GM18519 (cell line): ENCODE data around the gene ZSCAN10.
"Not testable (repeated sequence)": the region's sequence is repeated elsewhere in the genome, so short reads cannot be mapped to it uniquely, and the experiment has no call there.

ENCODE experiments used
- ATAC-seq: cut with Tn5 transposase; IDR thresholded peaks from one replicate; pipeline ENCODE4 v1.9.1; 2021; ENCODE audit warnings: mild to moderate bottlenecking, moderate library complexity; ENCODE audit not compliant: unreplicated experiment, low FRiP score

Gene ZSCAN10

GRCh38 chr16:3098459-3099394, at the start of gene ZSCAN10:
TSS of gene ZSCAN10 (minus strand) at chr16:3099294. CDS start at chr16:3092937, 6,357 bp downstream.
- no peak for ATAC-seq

DNA sequence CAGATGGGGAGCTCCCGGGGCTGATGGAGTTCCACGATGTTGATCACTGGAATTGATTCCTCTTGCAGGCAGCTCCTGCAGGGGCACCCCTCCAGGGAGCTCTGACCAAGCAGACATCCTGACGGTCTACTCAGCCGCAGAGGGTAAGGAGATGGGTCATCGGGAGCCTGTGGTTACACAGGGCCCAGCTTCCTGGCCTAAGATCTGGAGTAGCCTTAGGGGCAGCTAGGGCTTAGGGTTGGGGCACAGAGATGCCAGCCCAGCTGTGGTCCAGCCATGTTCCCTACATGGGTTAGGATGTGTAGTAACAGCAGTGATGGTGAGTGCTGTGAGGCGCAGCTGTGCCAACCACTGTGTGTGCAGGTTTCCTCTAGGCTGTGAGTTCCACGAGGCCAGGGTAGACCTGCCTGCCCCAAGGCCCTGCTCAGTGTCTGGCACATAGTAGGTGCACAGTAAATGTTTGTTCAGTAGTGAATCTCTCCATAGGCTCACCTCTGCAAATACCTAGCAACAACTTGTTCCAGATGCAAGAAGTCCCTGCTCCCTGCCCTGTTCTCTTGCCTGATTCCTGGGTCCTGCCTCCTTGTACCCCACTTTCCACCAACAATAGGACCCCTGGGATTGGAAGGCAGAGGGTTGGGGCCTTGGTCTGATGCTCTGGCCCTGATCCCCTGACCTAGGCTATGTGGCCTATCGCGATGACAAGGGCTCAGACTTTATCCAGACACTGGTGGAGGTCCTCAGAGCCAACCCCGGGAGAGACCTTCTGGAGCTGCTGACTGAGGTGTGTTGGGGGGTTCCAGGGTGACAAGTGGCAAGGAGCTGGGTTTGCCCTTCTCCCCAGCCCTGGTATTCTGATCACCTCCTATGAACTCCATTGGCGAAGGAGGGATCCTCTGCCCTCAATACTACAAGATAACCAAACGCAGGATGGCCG, 49.4 kb upstream of the ZSCAN10 start:
- ATAC-seq: no peak

- no peak for ATAC-seq
Measured at GRCh38 chr16:3147757-3148104, 48.6 kb upstream of the ZSCAN10 start.

DNA sequence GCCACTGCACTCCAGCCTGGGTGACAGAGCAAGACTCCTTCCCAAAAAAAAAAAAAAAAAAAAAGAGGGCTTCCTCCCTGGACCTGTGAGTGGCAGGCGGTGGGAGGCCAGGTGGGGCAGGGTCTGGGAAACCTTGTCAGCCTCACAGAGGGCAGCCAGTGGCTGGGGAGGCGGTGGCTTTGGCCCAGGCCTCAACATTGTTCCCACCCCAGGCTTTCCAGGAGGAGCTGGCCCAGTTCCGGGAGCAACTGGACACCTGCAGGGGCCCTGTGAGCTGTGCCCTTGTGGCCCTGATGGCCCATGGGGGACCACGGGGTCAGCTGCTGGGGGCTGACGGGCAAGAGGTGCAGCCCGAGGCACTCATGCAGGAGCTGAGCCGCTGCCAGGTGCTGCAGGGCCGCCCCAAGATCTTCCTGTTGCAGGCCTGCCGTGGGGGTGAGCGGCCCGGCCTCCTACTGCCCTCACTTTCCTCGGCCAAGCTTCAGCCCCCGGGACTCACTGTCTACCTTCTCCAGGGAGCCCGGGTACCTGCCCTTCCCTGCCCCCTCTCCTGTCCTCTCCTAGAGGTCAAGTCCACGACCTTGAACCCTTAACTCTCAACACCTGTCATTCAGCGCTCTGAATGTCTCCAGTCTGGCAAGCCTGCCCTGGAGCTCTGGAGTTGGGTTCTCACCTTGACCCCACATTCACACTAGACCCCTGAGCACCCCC, 48.1 kb upstream of the ZSCAN10 start:
- ATAC-seq: no peak

GRCh38 chr16:3145660-3146059, 46.6 kb upstream of the ZSCAN10 start:
- ATAC-seq: no peak

DNA sequence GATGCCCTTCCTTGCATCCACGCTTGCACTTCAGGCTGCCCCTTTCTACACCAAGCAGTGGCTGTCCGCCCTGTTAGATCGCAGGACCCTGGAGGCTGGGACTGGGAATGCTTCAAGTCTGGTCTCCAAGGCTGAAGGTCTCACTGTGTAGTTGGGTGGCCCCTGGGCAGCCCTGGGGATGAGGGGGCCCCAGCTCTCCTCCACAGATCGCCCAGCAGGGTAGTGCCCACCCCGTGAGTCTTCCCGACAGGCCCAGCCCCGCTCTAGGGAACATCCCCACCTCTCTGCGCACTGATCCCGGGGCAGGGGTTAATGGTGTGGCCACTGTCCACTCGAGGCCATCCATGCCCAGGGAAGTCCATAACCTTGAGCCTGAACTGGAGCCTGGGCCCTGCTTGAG, 46.1 kb upstream of the ZSCAN10 start:
- ATAC-seq: no peak

DNA sequence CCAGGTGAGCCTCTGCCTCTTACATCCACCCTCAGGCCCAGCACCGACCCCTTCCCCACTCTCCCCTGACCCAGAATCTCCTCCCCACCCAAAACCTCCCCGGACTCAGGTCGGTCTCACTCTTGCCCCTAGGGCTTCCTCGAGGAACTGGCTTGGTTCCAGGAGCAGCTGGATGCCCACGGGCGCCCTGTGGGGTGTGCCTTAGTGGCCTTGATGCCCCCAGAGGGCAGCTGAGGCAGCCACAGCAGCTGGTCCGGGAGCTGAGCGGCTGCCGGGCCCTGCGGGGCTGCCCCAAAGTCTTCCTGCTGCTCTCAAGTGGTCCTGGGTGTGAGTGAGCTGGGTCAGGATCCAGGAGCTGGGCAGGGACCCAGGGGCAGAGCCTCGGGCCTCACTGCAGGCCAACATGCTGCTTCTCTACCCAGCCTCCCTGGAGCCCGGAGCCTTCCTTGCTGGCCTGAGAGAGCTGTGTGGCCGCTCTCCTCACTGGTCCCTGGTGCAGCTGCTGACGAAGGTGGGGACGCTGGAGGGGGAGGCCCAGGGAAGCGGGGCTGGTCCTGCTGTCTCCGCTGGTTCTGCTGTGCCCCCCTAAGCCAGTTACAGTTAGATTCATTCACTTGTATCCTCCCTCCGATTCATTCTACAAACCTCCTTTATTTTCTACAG, 45.4 kb upstream of the ZSCAN10 start:
- no peak for ATAC-seq

DNA sequence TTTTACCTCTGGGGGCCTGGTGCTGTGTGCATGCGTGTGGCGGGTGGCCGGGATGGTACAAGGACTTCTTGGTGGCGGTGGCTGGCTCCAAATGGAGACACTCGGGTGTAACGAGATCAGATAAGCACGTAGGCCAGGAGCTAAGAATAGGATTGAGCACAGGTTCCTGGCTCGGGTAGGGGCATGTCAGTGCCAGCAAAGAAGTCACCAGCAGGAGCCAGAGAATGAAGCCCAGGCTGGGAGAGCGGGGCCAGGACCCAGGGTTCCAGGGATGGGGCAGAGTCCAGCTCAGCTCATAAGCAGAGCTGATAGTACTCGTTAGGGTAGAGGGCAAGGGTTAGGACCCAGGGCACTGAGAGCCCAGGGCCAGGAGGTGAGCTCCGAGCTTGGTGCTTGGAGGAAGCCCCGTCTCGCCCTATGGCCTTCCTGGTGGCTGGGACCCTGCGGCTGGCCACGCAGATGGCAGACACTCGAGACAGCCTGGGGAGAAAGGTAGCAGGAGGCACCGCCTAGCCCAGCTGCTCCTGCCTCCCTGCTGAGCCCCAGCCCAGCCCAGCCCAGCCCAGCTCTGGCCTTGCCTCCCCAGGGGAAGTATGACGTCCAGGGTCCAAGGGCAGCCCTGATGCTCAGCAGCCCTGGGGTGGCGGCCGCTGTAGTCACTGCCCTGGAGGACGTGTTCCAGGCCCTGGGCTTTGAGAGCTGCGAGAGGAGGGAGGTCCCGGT, 44.7 kb upstream of the ZSCAN10 start:
- no peak for ATAC-seq

- ATAC-seq: no peak
Measured at GRCh38 chr16:3143189-3143588, 44.1 kb upstream of the ZSCAN10 start.

DNA sequence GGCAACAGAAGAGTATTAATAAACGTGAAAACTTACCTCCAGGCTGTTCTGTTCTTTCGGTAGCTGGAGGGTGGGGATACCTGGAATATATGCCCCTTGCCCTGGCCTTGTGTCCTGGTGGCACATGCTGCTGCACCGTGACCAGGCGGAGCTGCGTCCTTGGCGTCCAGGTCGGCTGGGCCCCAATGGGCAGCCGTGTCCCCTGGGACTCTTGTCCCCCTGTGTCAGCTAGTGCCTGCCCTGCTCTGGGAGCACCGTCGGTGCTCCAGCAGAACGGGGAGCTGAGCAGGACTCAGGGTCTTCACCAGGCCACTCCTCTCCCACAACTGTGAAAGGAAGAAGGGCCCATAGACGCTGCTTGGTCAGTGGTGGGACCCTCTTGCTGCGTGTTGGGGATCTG, 43.7 kb upstream of the ZSCAN10 start:
- no peak for ATAC-seq

DNA sequence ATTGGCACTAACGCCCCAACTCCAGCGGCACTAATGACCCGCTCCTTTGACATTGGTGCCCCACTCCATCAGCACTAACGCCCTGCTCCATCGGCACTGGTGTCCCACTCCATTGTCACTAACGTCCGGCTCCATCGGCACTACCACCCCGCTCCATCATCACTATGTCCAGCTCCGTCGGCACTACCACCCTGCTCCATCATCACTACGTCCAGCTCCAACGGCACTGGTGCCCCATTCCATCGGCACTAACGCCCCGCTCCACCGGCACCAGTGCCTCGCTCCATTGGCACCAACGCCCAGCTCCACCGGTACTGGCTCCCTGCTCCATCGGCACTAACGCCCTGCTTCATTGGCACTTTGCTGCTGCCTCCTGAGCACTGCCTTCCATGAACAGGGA, 43.2 kb upstream of the ZSCAN10 start:
- ATAC-seq: no peak

- no peak for ATAC-seq
Measured at GRCh38 chr16:3141781-3142311, 42.8 kb upstream of the ZSCAN10 start.

GRCh38 chr16:3140603-3141427, 41.7 kb upstream of the ZSCAN10 start:
- ATAC-seq: no peak

- ATAC-seq: not testable (repeated sequence)
Measured at GRCh38 chr16:3139561-3139960, 40.5 kb upstream of the ZSCAN10 start.

DNA sequence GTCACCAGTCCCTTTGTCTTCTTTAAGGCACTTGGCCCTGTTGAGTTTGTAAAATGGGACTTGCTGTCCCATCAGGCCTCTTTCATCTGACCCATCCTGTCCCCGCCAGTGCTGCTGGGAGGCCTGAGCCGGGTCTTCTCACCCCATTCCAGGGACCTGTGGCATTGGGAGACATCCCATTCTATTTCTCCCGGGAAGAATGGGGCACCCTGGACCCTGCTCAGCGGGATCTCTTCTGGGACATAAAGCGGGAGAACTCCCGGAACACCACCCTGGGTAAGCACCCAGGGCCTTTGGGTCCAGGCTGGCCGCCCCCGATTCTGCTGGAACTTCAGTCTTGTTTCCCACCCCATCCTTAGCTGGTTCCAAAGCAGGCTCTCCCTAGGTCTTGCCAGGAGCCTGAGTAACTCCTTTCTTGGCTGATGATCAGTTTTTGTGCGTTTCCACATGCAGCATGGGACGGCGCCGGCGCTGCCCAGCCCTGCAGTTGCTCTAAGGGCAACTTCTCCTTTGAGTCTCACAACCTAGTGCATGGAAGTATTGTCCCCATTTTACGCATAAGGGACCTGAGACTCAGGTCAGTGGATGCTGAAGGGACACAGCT, 39.8 kb upstream of the ZSCAN10 start:
- ATAC-seq: no peak

DNA sequence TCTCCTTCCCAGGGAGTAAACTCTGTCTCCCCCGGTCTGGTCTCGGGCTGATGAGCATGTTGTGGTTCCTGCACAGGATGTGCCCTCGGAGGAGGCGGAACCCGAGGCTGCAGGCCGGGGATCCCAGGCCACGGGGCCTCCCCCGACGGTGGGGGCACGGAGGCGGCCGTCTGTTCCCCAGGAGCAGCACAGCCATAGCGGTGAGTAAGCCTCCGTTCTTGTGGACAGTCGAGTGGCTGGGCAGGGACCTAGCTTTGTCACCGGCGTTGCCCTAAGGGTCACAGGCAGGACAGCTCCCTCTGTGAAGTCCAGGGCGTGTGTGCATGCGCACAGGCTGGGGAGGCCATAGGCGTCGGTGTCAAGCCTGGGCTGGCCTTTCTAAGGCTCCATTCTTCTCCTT, 39.2 kb upstream of the ZSCAN10 start:
- ATAC-seq: no peak

- no peak for ATAC-seq
Measured at GRCh38 chr16:3137267-3137666, 38.2 kb upstream of the ZSCAN10 start.

GRCh38 chr16:3135126-3135715, 36.1 kb upstream of the ZSCAN10 start:
- ATAC-seq: peak; percentile 18
